HepG2 (cell line): ENCODE measurements around the gene TLN1. TPM values are rescaled to one million over a fixed set of nuclear protein-coding genes. Genes with fewer than 3 reads are reported as not detected.

ENCODE experiments used
- ATAC-seq: fragments of 200-7000 bp; cut with Tn5 transposase; 3 replicates; pipeline ENCODE4 v1.9.1; 2020; ENCODE audit warnings: mild to moderate bottlenecking, moderate library complexity
- BruUV-seq: library from RNA; stranded (reverse); fragments of 400-500 nt; replicated peaks from 2 replicates; lab custom pipeline; 2021; lab: Mats Ljungman, UMichigan
- CTCF ChIA-PET: fragments of 300-600 bp; formaldehyde crosslinking; extraction: SDS; loops from one replicate; lab custom pipeline; 2021; ENCODE audit warnings: low total read pairs, inconsistent platforms, low intra/inter-chr PET ratio; lab: Yijun Ruan, JAX
- POLR2A ChIA-PET: fragments of 350-600 bp; sonication (Branson Sonifier 250); formaldehyde crosslinking; loops from one replicate; lab custom pipeline; 2020; ENCODE audit warnings: antibody characterized with exemption, inconsistent platforms; lab: Yijun Ruan, JAX
- DNase-seq: peaks from one replicate; pipeline ENCODE4 v3.0.0-alpha.2; 2015; ENCODE audit warnings: low spot score
- FAIRE-seq: peaks from 3 replicates; lab custom pipeline; 2011; peaks lifted over from hg19 to GRCh38; lab: Jason Lieb, UNC
- H2AFZ ChIP-seq: one replicate; pipeline ENCODE4 v1.6.1; 2011; ENCODE audit warnings: low read length, inconsistent platforms
- H3K27ac ChIP-seq: fragments of 300-600 bp; 3 replicates; pipeline ENCODE4 v1.8.0; 2011; ENCODE audit warnings: mixed run types, mild to moderate bottlenecking, mixed read lengths, low read length, inconsistent platforms; ENCODE audit not compliant: insufficient read depth; ENCODE audit errors: extremely low read length
- H3K27me3 ChIP-seq, 2 experiments: fragments of 200-600 bp in 1 of 2; 2 replicates in 1 of 2; 3 replicates in 1 of 2; pipeline versions ENCODE4 v1.6.0 to v1.8.0; 2011; ENCODE audit warnings: low read length in 2 of 2, mild to moderate bottlenecking in 2 of 2, moderate library complexity in 2 of 2, inconsistent platforms in 1 of 2; ENCODE audit not compliant: insufficient read depth in 2 of 2, control insufficient read depth in 1 of 2
- H3K36me3 ChIP-seq, 2 experiments: fragments of 200-600 bp in 1 of 2; replicated peaks in 1 of 2; 2 replicates in 1 of 2; 3 replicates in 1 of 2; pipeline versions ENCODE4 v1.5.1 to v1.8.0; 2011; ENCODE audit warnings: low read length in 2 of 2, inconsistent platforms in 1 of 2; ENCODE audit not compliant: insufficient read depth in 2 of 2, control insufficient read depth in 1 of 2
- H3K4me1 ChIP-seq: 2 replicates; pipeline ENCODE4 v1.5.1; 2012; ENCODE audit warnings: low read length, inconsistent platforms; ENCODE audit not compliant: insufficient read depth
- H3K4me2 ChIP-seq: 2 replicates; pipeline ENCODE4 v1.6.0; 2011; ENCODE audit warnings: low read depth, low read length, inconsistent platforms
- H3K4me3 ChIP-seq, 3 experiments: fragments of 200-600 bp in 1 of 3; sonication (generic), shearing (Covaris generic) in 1 of 3; replicated peaks in 1 of 3; 2 replicates each; pipeline ENCODE4 v1.5.1; 2011 to 2016; ENCODE audit warnings: low read length in 3 of 3, inconsistent platforms in 2 of 3, low read depth in 2 of 3, mild to moderate bottlenecking in 2 of 3, control low read depth in 1 of 3, mixed read lengths in 1 of 3; ENCODE audit not compliant: insufficient read depth in 1 of 3
- H3K79me2 ChIP-seq: one replicate; pipeline ENCODE4 v1.6.1; 2011; ENCODE audit warnings: low read length, inconsistent platforms; ENCODE audit not compliant: insufficient read depth
- H3K9ac ChIP-seq: 2 replicates; pipeline ENCODE4 v1.6.0; 2011; ENCODE audit warnings: mild to moderate bottlenecking, low read depth, low read length, inconsistent platforms; ENCODE audit not compliant: insufficient read depth
- H3K9me3 ChIP-seq: 2 replicates; pipeline ENCODE4 v1.5.1; 2012; ENCODE audit warnings: mild to moderate bottlenecking, low read length
- H4K20me1 ChIP-seq: 2 replicates; pipeline ENCODE4 v1.6.0; 2011; ENCODE audit warnings: inconsistent platforms, mild to moderate bottlenecking, low read length, moderate library complexity; ENCODE audit not compliant: insufficient read depth
- E2F2 ChIP-seq: sonication (generic); formaldehyde crosslinking; IDR thresholded peaks from 2 replicates; pipeline ENCODE4 v1.4.0; 2020; ENCODE audit warnings: missing genetic modification reagents, borderline replicate concordance
- HCFC1 ChIP-seq: fragments of 150-350 bp; IDR thresholded peaks from 2 replicates; pipeline ENCODE4 v1.6.1; 2014; ENCODE audit warnings: low read depth, low read length
- HNRNPK ChIP-seq: fragments of 200-400 bp; formaldehyde crosslinking; IDR thresholded peaks from 2 replicates; pipeline ENCODE4 v1.6.1; 2018; ENCODE audit warnings: low read length, low read depth, moderate library complexity, mild to moderate bottlenecking; ENCODE audit not compliant: poor library complexity, severe bottlenecking
- RAD21 ChIP-seq: fragments of 450-650 bp; formaldehyde crosslinking; IDR thresholded peaks from 2 replicates; pipeline ENCODE4 v1.5.0; 2020; ENCODE audit warnings: mild to moderate bottlenecking
- RFX1 ChIP-seq: fragments of 450-650 bp; IDR thresholded peaks from 2 replicates; pipeline ENCODE4 v1.6.1; 2017
- SRF ChIP-seq: IDR thresholded peaks from 2 replicates; pipeline ENCODE4 v1.6.1; 2011; ENCODE audit warnings: mild to moderate bottlenecking, low read depth, low read length, moderate library complexity
- STAG1 ChIP-seq: sonication (generic); formaldehyde crosslinking; IDR thresholded peaks from 2 replicates; pipeline ENCODE4 v1.4.0; 2020; ENCODE audit warnings: missing genetic modification reagents
- ZBTB1 ChIP-seq: sonication (generic); formaldehyde crosslinking; IDR thresholded peaks from 2 replicates; pipeline ENCODE4 v1.4.0; 2020; ENCODE audit warnings: missing genetic modification reagents, borderline replicate concordance
- ZBTB38 ChIP-seq: sonication (generic); formaldehyde crosslinking; IDR thresholded peaks from 2 replicates; pipeline ENCODE4 v1.5.1; 2020; ENCODE audit warnings: mild to moderate bottlenecking, missing genetic modification reagents
- ZC3H13 ChIP-seq: sonication (generic); formaldehyde crosslinking; IDR thresholded peaks from 2 replicates; pipeline ENCODE4 v1.8.1; 2023; ENCODE audit warnings: mild to moderate bottlenecking, missing genetic modification reagents, moderate library complexity
- ZNF263 ChIP-seq: sonication (generic); formaldehyde crosslinking; IDR thresholded peaks from 2 replicates; pipeline ENCODE4 v1.4.0; 2020; ENCODE audit warnings: missing genetic modification reagents
- WGBS: methylation state at CpG from one replicate; pipeline ENCODE4 v1.1.6; 2017; ENCODE audit warnings: low lambda C conversion rate; 5-methylcytosine and 5-hydroxymethylcytosine counted together
- in situ Hi-C: cut with HindIII; loops from 2 replicates; pipeline ENCODE4 v1.10.0; 2017; ENCODE audit warnings: low pct_unique_long_range_greater_than_20kb; ENCODE audit not compliant: extremely low pct_ligation_motif_present
- intact Hi-C: fragments of 100-400 bp; cut with micrococcal nuclease; formaldehyde crosslinking; loops from one replicate; pipeline ENCODE4 v1.10.0; 2022; ENCODE audit not compliant: unreplicated experiment
- polyA plus RNA-seq, 8 experiments: library from polyadenylated mRNA; depleted of rRNA in 3 of 8; stranded (reverse) in 7 of 8; unstranded in 1 of 8; fragments of >200 nt; fragmentation: Illumina TruSeq in 4 of 8; extraction: Trizol in 4 of 8; gene quantifications; 2 replicates each; pipeline versions ENCODE4 v1.2.1 to v1.2.3, GENCODE V29; 2011 to 2016; ENCODE audit warnings: low read depth in 4 of 8, missing spikeins in 1 of 8, mixed read lengths in 1 of 8; ENCODE audit not compliant: insufficient read depth in 1 of 8
- total RNA-seq, 5 experiments: library from RNA; depleted of rRNA; stranded (reverse); fragments of >200 nt; fragmentation: Illumina TruSeq; extraction: Trizol; gene quantifications; 2 replicates each; pipeline ENCODE4 v1.2.3, GENCODE V29; 2016; ENCODE audit warnings: low read depth in 1 of 5
- TF ChIP-seq, protein P1 (sequence below): sonication (generic); formaldehyde crosslinking; IDR thresholded peaks from 2 replicates; pipeline ENCODE4 v1.5.1; 2020; ENCODE audit warnings: mild to moderate bottlenecking, missing genetic modification reagents, moderate library complexity
- TF ChIP-seq, protein P2 (sequence below): sonication (generic); formaldehyde crosslinking; IDR thresholded peaks from 2 replicates; pipeline ENCODE4 v1.5.0; 2020; ENCODE audit warnings: mild to moderate bottlenecking, missing genetic modification reagents, moderate library complexity

TLN1 gene
- total and polyA plus RNA-seq, 2 of the 13 experiments (the other 11 are each of a cell fraction or from before 2014, with no cell fraction given): 35.2 to 51.8 TPM

- no peak overlapping the region for H3K4me3 ChIP-seq
- H3K27ac ChIP-seq: peak overlapping the region; percentile 51
- CTCF ChIA-PET: no interaction called here
- H3K79me2 ChIP-seq: peaks cover 16% of the 10 kb centered on the region
- TF ChIP-seq ZBTB1 (CRISPR knock-in tag) (no peak), ZNF263 (CRISPR knock-in tag) (peak; percentile 82), E2F2 (no peak), ZBTB38 (CRISPR knock-in tag) (peak; percentile 78; the same call in 1 of the 2 replicates), HCFC1 (no peak), ZC3H13 (0 out of 2 replicates have a peak, but pooled peaks have one; percentile 39), HNRNPK (no peak), STAG1 (CRISPR knock-in tag) (peak; percentile 57), SRF (peak; percentile 68; the same call in 1 of the 2 replicates), RFX1 (no peak), RAD21 (CRISPR knock-in tag) (peak; percentile 33; the same call in 1 of the 2 replicates)
- TF ChIP-seq, protein P1, sequence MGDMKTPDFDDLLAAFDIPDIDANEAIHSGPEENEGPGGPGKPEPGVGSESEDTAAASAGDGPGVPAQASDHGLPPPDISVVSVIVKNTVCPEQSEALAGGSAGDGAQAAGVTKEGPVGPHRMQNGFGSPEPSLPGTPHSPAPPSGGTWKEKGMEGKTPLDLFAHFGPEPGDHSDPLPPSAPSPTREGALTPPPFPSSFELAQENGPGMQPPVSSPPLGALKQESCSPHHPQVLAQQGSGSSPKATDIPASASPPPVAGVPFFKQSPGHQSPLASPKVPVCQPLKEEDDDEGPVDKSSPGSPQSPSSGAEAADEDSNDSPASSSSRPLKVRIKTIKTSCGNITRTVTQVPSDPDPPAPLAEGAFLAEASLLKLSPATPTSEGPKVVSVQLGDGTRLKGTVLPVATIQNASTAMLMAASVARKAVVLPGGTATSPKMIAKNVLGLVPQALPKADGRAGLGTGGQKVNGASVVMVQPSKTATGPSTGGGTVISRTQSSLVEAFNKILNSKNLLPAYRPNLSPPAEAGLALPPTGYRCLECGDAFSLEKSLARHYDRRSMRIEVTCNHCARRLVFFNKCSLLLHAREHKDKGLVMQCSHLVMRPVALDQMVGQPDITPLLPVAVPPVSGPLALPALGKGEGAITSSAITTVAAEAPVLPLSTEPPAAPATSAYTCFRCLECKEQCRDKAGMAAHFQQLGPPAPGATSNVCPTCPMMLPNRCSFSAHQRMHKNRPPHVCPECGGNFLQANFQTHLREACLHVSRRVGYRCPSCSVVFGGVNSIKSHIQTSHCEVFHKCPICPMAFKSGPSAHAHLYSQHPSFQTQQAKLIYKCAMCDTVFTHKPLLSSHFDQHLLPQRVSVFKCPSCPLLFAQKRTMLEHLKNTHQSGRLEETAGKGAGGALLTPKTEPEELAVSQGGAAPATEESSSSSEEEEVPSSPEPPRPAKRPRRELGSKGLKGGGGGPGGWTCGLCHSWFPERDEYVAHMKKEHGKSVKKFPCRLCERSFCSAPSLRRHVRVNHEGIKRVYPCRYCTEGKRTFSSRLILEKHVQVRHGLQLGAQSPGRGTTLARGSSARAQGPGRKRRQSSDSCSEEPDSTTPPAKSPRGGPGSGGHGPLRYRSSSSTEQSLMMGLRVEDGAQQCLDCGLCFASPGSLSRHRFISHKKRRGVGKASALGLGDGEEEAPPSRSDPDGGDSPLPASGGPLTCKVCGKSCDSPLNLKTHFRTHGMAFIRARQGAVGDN (CRISPR knock-in tag): peak; percentile 41
- TF ChIP-seq, protein P2, sequence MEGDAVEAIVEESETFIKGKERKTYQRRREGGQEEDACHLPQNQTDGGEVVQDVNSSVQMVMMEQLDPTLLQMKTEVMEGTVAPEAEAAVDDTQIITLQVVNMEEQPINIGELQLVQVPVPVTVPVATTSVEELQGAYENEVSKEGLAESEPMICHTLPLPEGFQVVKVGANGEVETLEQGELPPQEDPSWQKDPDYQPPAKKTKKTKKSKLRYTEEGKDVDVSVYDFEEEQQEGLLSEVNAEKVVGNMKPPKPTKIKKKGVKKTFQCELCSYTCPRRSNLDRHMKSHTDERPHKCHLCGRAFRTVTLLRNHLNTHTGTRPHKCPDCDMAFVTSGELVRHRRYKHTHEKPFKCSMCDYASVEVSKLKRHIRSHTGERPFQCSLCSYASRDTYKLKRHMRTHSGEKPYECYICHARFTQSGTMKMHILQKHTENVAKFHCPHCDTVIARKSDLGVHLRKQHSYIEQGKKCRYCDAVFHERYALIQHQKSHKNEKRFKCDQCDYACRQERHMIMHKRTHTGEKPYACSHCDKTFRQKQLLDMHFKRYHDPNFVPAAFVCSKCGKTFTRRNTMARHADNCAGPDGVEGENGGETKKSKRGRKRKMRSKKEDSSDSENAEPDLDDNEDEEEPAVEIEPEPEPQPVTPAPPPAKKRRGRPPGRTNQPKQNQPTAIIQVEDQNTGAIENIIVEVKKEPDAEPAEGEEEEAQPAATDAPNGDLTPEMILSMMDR (CRISPR knock-in tag): peak; percentile 61
- WGBS: 63% methylated on average over 8 of the region's 9 CpGs
- intact Hi-C loops: loop anchor here (2.0 kb wide), 1 partner anchor 36 kb away; no protein-coding TSS in a partner anchor
- no peak for ATAC-seq
- BruUV-seq: no TSS peak
- in situ Hi-C loops: loop anchor here (5.0 kb wide), 1 partner anchor 36 kb away; no protein-coding TSS in a partner anchor
- H3K9ac ChIP-seq: no peak overlapping the region
- H3K27me3 ChIP-seq: no peaks in the 10 kb centered on the region; a peak in 2 of 5 replicates
- no peak overlapping the region for H3K4me2 ChIP-seq
- H2AFZ ChIP-seq: no peak overlapping the region
- DNase-seq: peak; percentile 54
- POLR2A ChIA-PET: interaction anchor here (1.0 to 6.3 kb wide), 10 partner anchors 9 to 154 kb away, joined by 3 to 68 read pairs (median 8); partner anchors contain the start of genes CREB3, GBA2, HINT2 and RGP1
- no peaks in the 10 kb centered on the region for H3K9me3 ChIP-seq
- no peaks in the 10 kb centered on the region for H4K20me1 ChIP-seq
- FAIRE-seq: no peak
- H3K36me3 ChIP-seq: peaks cover 8 to 10% of the 10 kb centered on the region in 2 experiments; a peak in 3 of 5 replicates
- H3K4me1 ChIP-seq: peaks cover 82% of the 10 kb centered on the region
These were observed 71.0 kb downstream of the TLN1 start for GRCh38 chr9:35660966-35661415.
